ENCODE results near the gene LRRC46.

DNA sequence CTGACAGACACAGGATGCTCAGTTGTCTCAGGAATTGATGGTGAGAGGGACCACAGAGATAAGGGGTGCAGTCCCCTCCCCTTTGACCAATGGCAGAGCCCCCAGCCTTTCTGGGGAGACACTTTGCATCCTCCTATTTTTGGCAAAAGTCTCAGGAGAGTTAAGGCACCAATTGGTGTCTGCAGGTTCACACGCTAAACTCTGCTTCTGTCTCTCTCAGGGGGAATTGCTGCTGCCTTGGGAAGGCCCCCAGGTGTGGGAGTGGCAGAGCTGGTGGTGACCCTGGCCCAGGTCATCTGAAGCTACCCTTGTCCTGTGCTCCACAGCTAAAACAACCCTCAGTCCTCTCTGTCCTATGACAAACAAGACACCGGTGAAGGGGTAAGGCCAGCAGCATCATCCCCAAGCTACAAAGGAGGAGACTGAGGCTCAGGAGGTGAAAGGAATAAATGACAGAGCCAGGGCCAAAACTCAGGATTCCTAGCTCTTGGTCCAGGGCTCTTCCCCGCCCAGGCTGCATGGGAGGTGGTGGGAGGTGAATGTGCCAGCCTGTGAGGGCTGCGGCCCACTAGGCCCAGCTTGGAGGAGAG, 30.2 kb upstream of the LRRC46 start:
- TF ChIP-seq, protein P1, sequence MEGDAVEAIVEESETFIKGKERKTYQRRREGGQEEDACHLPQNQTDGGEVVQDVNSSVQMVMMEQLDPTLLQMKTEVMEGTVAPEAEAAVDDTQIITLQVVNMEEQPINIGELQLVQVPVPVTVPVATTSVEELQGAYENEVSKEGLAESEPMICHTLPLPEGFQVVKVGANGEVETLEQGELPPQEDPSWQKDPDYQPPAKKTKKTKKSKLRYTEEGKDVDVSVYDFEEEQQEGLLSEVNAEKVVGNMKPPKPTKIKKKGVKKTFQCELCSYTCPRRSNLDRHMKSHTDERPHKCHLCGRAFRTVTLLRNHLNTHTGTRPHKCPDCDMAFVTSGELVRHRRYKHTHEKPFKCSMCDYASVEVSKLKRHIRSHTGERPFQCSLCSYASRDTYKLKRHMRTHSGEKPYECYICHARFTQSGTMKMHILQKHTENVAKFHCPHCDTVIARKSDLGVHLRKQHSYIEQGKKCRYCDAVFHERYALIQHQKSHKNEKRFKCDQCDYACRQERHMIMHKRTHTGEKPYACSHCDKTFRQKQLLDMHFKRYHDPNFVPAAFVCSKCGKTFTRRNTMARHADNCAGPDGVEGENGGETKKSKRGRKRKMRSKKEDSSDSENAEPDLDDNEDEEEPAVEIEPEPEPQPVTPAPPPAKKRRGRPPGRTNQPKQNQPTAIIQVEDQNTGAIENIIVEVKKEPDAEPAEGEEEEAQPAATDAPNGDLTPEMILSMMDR (IDR thresholded peaks at IDR 0.05) = no peak
- TF ChIP-seq SP1 (CRISPR knock-in tag; conservative IDR thresholded peaks at IDR 0.05) (no peak), E2F4 (CRISPR knock-in tag; IDR thresholded peaks at IDR 0.05; ENCODE audit: borderline replicate concordance, low read depth) (no peak), TEAD1 (CRISPR knock-in tag; IDR thresholded peaks at IDR 0.05) (no peak)
- TF ChIP-seq, protein P2, sequence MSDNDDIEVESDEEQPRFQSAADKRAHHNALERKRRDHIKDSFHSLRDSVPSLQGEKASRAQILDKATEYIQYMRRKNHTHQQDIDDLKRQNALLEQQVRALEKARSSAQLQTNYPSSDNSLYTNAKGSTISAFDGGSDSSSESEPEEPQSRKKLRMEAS (CRISPR knock-in tag; IDR thresholded peaks at IDR 0.05) = no peak
- TF ChIP-seq, protein P3, sequence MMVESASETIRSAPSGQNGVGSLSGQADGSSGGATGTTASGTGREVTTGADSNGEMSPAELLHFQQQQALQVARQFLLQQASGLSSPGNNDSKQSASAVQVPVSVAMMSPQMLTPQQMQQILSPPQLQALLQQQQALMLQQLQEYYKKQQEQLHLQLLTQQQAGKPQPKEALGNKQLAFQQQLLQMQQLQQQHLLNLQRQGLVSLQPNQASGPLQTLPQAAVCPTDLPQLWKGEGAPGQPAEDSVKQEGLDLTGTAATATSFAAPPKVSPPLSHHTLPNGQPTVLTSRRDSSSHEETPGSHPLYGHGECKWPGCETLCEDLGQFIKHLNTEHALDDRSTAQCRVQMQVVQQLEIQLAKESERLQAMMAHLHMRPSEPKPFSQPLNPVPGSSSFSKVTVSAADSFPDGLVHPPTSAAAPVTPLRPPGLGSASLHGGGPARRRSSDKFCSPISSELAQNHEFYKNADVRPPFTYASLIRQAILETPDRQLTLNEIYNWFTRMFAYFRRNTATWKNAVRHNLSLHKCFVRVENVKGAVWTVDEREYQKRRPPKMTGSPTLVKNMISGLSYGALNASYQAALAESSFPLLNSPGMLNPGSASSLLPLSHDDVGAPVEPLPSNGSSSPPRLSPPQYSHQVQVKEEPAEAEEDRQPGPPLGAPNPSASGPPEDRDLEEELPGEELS (CRISPR knock-in tag; IDR thresholded peaks at IDR 0.05) = no peak
- TF ChIP-seq, protein P4, sequence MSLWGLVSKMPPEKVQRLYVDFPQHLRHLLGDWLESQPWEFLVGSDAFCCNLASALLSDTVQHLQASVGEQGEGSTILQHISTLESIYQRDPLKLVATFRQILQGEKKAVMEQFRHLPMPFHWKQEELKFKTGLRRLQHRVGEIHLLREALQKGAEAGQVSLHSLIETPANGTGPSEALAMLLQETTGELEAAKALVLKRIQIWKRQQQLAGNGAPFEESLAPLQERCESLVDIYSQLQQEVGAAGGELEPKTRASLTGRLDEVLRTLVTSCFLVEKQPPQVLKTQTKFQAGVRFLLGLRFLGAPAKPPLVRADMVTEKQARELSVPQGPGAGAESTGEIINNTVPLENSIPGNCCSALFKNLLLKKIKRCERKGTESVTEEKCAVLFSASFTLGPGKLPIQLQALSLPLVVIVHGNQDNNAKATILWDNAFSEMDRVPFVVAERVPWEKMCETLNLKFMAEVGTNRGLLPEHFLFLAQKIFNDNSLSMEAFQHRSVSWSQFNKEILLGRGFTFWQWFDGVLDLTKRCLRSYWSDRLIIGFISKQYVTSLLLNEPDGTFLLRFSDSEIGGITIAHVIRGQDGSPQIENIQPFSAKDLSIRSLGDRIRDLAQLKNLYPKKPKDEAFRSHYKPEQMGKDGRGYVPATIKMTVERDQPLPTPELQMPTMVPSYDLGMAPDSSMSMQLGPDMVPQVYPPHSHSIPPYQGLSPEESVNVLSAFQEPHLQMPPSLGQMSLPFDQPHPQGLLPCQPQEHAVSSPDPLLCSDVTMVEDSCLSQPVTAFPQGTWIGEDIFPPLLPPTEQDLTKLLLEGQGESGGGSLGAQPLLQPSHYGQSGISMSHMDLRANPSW (CRISPR knock-in tag; conservative IDR thresholded peaks at IDR 0.05; ENCODE audit: low read depth) = no peak
